Activated CD8-positive, alpha-beta T cell treated with anti-CD3 and anti-CD28 coated beads for 36 hours (primary cell): Measurements from ENCODE around the gene DNMT3A. TPM values are rescaled to one million over a fixed set of nuclear protein-coding genes. Genes with fewer than 3 reads are reported as not detected.

ENCODE experiments used
- ATAC-seq: fragments of 200-7000 bp; cut with Tn5 transposase; one replicate; pipeline ENCODE4 v1.10.0; 2021; ENCODE audit warnings: mild to moderate bottlenecking, moderate library complexity
- CTCF ChIA-PET: fragments of 350-600 bp; sonication (Branson Sonifier 250); formaldehyde crosslinking; loops from one replicate; lab custom pipeline; 2021; ENCODE audit warnings: antibody characterized with exemption; lab: Charles Lee
- POLR2A ChIA-PET: fragments of 350-600 bp; sonication (Branson Sonifier 250); formaldehyde crosslinking; loops from one replicate; lab custom pipeline; 2021; ENCODE audit warnings: antibody characterized with exemption; lab: Charles Lee
- DNase-seq: peaks from one replicate; pipeline ENCODE4 v3.0.0-alpha.2; 2020
- H3K27ac Mint-ChIP-seq: one replicate; pipeline ENCODE4 v1.8.0; 2021; ENCODE audit warnings: mild to moderate bottlenecking, mixed read lengths
- H3K27me3 Mint-ChIP-seq: one replicate; pipeline ENCODE4 v1.8.0; 2021; ENCODE audit warnings: mixed read lengths
- H3K36me3 Mint-ChIP-seq: one replicate; pipeline ENCODE4 v1.8.0; 2021; ENCODE audit warnings: low read depth, mixed read lengths
- H3K4me1 Mint-ChIP-seq: one replicate; pipeline ENCODE4 v1.8.0; 2021; ENCODE audit warnings: low read depth, mixed read lengths
- H3K4me3 Mint-ChIP-seq: one replicate; pipeline ENCODE4 v1.8.0; 2021; ENCODE audit warnings: mild to moderate bottlenecking, moderate library complexity, mixed read lengths
- H3K9me3 Mint-ChIP-seq: one replicate; pipeline ENCODE4 v1.8.0; 2021; ENCODE audit warnings: mixed read lengths
- intact Hi-C: fragments of 100-400 bp; cut with micrococcal nuclease; formaldehyde crosslinking; loops from one replicate; pipeline ENCODE4 v1.10.0; 2022
- total RNA-seq, 2 experiments: library from RNA; stranded (reverse); gene quantifications; one replicate each; pipeline ENCODE4 v1.2.3, GENCODE V29; 2021
- TF ChIP-seq, protein P1 (sequence below): fragments of 200-600 bp; IDR thresholded peaks from one replicate; pipeline ENCODE4 v1.8.0; 2022; ENCODE audit warnings: antibody characterized with exemption, mild to moderate bottlenecking

DNMT3A gene
- total RNA-seq, 2 experiments from 2014 or later = 84.8 to 97.8 TPM

DNA sequence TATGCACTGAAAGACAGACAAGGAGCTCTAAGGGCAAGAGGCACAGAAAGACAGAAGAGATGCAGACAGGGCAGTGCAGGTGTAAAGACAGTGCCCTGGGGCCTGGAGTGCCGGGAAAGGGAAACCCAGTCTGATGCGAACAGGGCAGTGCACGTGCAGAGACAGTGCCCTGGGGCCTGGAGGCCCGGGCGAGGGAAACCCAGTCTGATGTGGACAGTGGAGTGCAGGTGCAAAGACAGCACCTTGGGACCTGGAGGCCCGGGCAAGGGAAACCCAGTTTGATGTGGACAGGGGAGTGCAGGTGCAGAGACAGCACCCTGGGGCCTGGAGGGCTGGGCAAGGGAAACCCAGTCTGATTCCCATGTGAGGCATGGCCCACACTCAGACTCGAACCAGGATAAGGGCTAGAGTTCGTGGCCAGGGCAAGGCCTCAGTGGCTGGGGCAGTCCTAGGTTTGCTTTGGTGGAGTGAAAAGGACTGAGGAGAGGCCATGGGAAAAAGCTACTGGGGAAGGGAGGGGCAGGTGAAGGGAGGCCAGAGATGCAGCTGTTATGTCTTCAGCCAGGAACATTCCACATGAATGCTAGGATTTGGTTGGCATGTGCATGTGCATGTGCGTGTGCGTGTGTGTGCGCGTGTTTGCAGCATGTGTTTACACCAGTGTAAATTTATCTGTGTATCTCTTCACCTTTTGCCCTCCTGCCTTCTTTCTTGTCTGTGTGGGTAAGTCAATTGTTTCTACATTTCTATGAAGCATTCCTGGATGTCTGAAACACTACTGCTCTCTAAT lies 39.1 kb upstream of the DNMT3A start:
- H3K4me1 Mint-ChIP-seq = peaks cover 42% of the 10 kb centered on the region
- no peak overlapping the region for H3K4me3 Mint-ChIP-seq
- TF ChIP-seq, protein P1, sequence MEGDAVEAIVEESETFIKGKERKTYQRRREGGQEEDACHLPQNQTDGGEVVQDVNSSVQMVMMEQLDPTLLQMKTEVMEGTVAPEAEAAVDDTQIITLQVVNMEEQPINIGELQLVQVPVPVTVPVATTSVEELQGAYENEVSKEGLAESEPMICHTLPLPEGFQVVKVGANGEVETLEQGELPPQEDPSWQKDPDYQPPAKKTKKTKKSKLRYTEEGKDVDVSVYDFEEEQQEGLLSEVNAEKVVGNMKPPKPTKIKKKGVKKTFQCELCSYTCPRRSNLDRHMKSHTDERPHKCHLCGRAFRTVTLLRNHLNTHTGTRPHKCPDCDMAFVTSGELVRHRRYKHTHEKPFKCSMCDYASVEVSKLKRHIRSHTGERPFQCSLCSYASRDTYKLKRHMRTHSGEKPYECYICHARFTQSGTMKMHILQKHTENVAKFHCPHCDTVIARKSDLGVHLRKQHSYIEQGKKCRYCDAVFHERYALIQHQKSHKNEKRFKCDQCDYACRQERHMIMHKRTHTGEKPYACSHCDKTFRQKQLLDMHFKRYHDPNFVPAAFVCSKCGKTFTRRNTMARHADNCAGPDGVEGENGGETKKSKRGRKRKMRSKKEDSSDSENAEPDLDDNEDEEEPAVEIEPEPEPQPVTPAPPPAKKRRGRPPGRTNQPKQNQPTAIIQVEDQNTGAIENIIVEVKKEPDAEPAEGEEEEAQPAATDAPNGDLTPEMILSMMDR = no peak
- CTCF ChIA-PET = interaction anchor here (0.7 to 10.7 kb wide), 3 partner anchors 18 to 20 kb away, joined by 3 to 121 read pairs (median 20); no protein-coding TSS in a partner anchor
- ATAC-seq (no peak), DNase-seq (no peak)
- intact Hi-C loops = no loop called here
- H3K36me3 Mint-ChIP-seq = no peaks in the 10 kb centered on the region
- POLR2A ChIA-PET = interaction anchor here (1.2 to 1.3 kb wide), 2 partner anchors 15 to 85 kb away, joined by 3 to 4 read pairs; no protein-coding TSS in a partner anchor
- no peaks in the 10 kb centered on the region for H3K9me3 Mint-ChIP-seq
- no peaks in the 10 kb centered on the region for H3K27me3 Mint-ChIP-seq
- peak overlapping the region; percentile 1 for H3K27ac Mint-ChIP-seq

DNA sequence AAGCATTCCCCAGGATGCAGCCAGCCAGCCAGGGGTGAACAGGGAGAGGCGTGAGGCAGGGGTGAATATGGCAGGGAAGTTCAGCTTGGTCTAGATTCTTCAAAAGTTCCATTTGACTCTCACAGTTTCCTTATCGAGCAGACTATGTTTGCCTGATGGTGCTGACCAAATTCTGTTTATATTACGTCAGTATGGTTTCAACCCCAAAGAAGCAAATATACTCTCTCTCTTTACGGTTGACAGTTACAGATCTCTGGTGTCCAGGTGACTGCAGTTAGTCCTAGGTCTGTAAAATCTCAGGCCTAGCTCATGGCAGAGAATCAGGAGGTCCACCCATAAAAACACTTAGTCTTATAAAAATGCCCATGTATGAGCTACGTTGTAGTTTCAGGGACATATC lies 38.3 kb upstream of the DNMT3A start:
- DNase-seq (no peak), ATAC-seq (no peak)
- H3K9me3 Mint-ChIP-seq = no peaks in the 10 kb centered on the region
- CTCF ChIA-PET = interaction anchor here (0.7 to 10.7 kb wide), 3 partner anchors 18 to 67 kb away, joined by 3 to 121 read pairs (median 3); no protein-coding TSS in a partner anchor
- TF ChIP-seq, protein P1 = no peak
- H3K36me3 Mint-ChIP-seq = no peaks in the 10 kb centered on the region
- H3K4me3 Mint-ChIP-seq = no peak overlapping the region
- H3K4me1 Mint-ChIP-seq = peaks cover 42% of the 10 kb centered on the region
- no peaks in the 10 kb centered on the region for H3K27me3 Mint-ChIP-seq
- peak overlapping the region; percentile 37 for H3K27ac Mint-ChIP-seq
- POLR2A ChIA-PET = interaction anchor here (0.8 to 1.3 kb wide), 3 partner anchors 14 to 84 kb away, joined by 3 to 4 read pairs (median 3); no protein-coding TSS in a partner anchor
- intact Hi-C loops = no loop called here

DNA sequence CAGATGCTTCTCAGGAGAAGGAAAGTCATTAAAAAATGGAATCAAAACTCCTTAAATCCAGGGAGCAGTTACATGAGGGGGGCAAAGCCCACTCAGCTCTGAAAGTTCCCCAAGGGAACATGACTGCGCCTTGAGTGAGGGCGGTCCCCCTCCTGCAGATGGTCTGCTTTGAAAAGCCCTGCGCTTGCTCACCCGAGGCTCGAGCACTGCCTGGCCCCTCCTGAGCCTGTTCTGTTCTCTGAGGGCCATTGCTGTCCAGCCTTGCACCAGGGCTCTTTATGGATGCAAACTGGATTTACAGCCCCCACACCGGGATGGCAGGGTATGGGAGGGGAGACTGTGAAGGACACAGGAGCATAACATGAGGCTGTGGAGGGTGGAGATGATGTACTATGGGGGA lies 37.8 kb upstream of the DNMT3A start:
- H3K27ac Mint-ChIP-seq = peak overlapping the region; percentile 37
- TF ChIP-seq, protein P1 = no peak
- no peak for ATAC-seq
- ChIA-PET CTCF (interaction anchor here (0.7 to 10.7 kb wide), 5 partner anchors 17 to 103 kb away, joined by 3 to 121 read pairs (median 3); no protein-coding TSS in a partner anchor), POLR2A (interaction anchor here (0.8 to 1.3 kb wide), 3 partner anchors 14 to 84 kb away, joined by 3 to 4 read pairs (median 3); no protein-coding TSS in a partner anchor)
- no peaks in the 10 kb centered on the region for H3K9me3 Mint-ChIP-seq
- peaks cover 42% of the 10 kb centered on the region for H3K4me1 Mint-ChIP-seq
- DNase-seq = no peak
- no peaks in the 10 kb centered on the region for H3K36me3 Mint-ChIP-seq
- H3K27me3 Mint-ChIP-seq = no peaks in the 10 kb centered on the region
- intact Hi-C loops = loop anchor here (5.0 kb wide), 1 partner anchor 37 kb away; the partner anchor contains the start of gene DNMT3A
- H3K4me3 Mint-ChIP-seq = no peak overlapping the region

DNA sequence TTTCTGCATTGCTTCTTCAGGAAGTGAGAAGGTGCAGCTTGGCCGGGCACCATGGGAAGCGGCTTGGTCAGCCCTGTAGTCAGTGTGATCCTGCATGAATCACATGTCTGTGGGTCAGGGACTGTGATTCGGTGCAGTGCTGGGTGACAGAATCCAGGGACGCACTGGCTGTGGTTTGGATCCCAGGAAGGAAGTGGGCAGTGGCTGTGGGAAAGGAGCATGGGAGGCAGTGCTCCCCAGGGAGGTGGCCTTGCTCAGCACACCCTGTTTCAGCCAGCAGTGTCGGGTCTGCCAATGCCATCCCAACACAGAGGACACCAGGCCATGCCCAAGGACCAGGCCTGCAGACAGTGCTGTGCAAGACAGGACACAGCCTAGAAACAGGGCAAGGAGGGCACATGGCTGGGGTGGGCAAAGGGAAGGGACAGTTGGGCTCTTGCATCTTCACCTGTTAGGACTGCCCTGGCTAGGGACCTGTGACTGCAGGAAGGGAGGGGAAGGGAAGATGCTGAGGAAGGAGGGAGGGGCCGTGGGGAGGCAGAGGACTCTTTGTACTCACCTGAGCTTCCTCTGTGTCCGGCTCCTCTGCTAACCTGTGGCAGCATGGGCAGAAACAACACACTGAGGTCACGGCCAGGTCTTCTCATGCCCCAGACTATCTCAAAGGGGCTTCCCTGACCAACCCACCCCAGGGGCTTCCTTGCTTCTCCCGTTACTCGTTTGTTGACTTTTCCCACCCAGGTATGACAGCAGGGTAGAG lies 37.2 kb upstream of the DNMT3A start:
- Mint-ChIP-seq H3K36me3 (no peaks in the 10 kb centered on the region), H3K27ac (peak overlapping the region; percentile 64), H3K4me1 (peaks cover 42% of the 10 kb centered on the region), H3K9me3 (no peaks in the 10 kb centered on the region), H3K4me3 (peak overlapping the region; percentile 13), H3K27me3 (no peaks in the 10 kb centered on the region)
- ChIA-PET CTCF (interaction anchor here (1.2 to 10.7 kb wide), 5 partner anchors 17 to 151 kb away, joined by 3 to 121 read pairs (median 3); no protein-coding TSS in a partner anchor), POLR2A (interaction anchor here (0.8 to 3.3 kb wide), 4 partner anchors 7 to 24 kb away, joined by 3 to 11 read pairs (median 7); no protein-coding TSS in a partner anchor)
- DNase-seq (no peak), ATAC-seq (no peak)
- intact Hi-C loops = loop anchor here (5.0 kb wide), 1 partner anchor 37 kb away; the partner anchor contains the start of gene DNMT3A
- TF ChIP-seq, protein P1 = no peak
